Activated T-cell treated with anti-CD3 and anti-CD28 coated beads, Interleukin-2, amount 50 U/mL, for 24 hours (primary cell): ENCODE data around the gene OSBP2.

ENCODE experiments used
- DNase-seq: peaks from one replicate; pipeline ENCODE4 v3.0.0-alpha.2; 2020
- H3K27ac Mint-ChIP-seq: 2 replicates; pipeline ENCODE4 v1.8.0; 2020; ENCODE audit warnings: mild to moderate bottlenecking, mixed read lengths
- H3K27me3 Mint-ChIP-seq: 2 replicates; pipeline ENCODE4 v1.8.0; 2020; ENCODE audit warnings: mixed read lengths
- H3K36me3 Mint-ChIP-seq: 2 replicates; pipeline ENCODE4 v1.8.0; 2020; ENCODE audit warnings: low read depth, mixed read lengths
- H3K4me1 Mint-ChIP-seq: 2 replicates; pipeline ENCODE4 v1.8.0; 2020; ENCODE audit warnings: low read depth, mixed read lengths
- H3K4me3 Mint-ChIP-seq: 2 replicates; pipeline ENCODE4 v1.8.0; 2020; ENCODE audit warnings: mild to moderate bottlenecking, moderate library complexity, mixed read lengths
- H3K9me3 Mint-ChIP-seq: 2 replicates; pipeline ENCODE4 v1.8.0; 2020; ENCODE audit warnings: mixed read lengths

Gene OSBP2

DNA sequence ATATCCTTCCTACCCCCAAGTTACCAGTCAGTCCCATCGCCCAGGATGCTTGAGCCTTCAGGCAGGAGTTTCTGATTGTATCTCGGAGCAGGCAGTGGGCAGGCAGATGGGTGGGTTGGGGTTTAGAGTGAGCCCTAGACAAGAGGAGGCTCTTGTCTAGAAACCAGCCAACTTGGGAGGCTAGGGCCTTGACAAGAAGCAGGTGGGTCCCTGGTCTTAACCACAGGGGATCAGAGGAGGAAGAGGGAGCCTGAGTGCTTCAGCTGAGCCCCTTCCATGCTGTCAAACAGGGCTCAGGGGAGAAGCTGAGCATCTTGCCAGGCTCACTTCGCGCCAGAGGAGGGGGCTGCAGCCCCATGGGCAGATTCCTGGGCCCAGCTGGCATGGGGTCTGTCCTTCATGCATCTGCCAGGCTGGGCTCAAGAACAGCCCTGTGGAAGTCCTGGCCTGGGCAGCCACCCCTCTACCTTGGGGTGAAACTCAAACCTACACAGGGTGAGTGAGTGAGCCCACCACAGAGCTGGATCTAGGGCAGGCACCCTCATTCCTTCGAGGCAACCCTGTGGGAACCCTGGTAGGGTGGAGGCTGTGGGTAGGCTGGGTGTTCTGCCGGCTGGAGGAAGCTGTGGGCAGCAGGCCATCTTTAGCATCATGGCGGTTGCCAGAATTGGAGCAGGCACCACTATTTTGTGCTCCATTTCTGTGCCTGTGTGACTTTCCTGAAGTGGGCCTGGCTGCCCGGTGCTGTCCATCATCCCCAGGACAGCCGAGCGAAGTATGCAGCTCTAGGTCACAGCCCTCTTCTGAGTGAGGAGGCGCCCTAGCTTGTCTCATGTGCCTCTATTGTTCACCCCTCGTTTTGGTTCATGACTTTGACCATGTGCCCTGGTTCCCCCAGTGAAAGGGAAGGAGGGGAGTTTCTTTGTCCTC, 165.8 kb downstream of the OSBP2 start:
- H3K4me3 Mint-ChIP-seq, result no peak overlapping the region
- no peak for DNase-seq
- no peaks in the 10 kb centered on the region for H3K27me3 Mint-ChIP-seq
- H3K36me3 Mint-ChIP-seq, result no peaks in the 10 kb centered on the region
- no peak overlapping the region for H3K27ac Mint-ChIP-seq
- no peaks in the 10 kb centered on the region for H3K4me1 Mint-ChIP-seq
- H3K9me3 Mint-ChIP-seq, result no peaks in the 10 kb centered on the region

DNA sequence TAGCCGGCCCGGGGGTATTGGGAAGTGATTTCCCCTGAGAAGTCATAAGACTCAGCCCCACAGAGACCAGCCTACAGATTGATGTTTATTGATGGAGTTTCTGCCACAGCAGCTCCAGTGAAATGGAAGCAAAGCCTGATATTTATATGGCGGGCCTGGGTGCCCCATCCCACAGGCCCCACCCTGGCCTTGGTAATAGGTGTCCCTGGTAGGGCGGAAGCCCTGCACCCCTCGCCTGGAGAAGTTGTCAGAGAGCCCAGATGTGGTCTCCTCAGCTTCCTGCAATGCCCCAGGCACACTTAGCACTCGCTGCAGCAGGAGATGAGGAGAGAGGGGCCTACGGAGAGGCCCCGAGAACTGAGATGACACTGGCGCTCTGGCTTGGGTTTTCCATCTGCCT, 166.5 kb downstream of the OSBP2 start:
- H3K4me1 Mint-ChIP-seq, result no peaks in the 10 kb centered on the region
- no peak overlapping the region for H3K27ac Mint-ChIP-seq
- no peak for DNase-seq
- H3K4me3 Mint-ChIP-seq, result no peak overlapping the region
- H3K27me3 Mint-ChIP-seq, result no peaks in the 10 kb centered on the region
- no peaks in the 10 kb centered on the region for H3K36me3 Mint-ChIP-seq
- no peaks in the 10 kb centered on the region for H3K9me3 Mint-ChIP-seq

DNA sequence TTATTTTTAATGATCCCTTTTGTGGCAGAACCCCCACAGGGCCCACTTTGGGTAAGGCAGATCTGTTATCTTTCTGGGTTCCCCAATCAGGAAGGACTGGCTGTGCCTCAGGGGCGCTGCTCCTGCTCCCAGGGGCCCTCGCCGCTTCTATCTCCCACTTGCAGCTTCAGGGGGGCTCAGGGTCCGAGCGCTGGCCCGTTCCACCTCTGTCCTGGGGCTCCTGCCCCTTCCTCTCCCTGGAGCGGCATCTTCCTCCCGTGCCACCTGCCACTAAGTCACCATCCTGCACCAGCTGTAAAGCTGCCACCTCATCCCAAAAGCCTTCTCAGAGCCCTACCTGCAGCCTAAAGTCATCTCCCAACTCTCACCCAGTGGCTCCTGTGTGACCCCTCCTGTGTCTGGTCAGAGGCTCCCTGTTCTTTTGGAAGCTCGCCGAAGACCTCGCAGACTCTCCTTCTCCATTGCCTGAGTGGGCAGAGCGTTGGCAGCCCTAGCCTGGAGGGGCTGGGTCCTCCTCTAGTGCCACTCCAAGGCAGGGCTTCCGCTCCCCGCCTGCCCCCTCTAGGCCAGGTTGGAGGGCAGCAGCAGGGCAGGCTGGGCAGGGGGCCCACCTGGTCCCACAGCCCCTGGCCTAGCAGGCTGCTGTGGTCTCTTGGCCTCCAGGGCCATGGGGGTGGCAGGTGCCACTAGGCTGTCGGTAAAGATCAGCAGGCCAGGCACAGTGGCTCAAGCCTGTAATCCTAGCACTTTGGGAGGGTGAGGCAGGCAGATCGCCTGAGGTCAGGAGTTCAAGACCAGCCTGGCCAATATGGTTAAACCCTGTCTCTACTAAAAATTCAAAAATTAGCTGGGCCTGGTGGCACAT, 167.2 kb downstream of the OSBP2 start:
- DNase-seq, result no peak
- Mint-ChIP-seq H3K27me3 (no peaks in the 10 kb centered on the region), H3K4me1 (no peaks in the 10 kb centered on the region), H3K4me3 (no peak overlapping the region), H3K36me3 (no peaks in the 10 kb centered on the region), H3K9me3 (no peaks in the 10 kb centered on the region), H3K27ac (no peak overlapping the region)

DNA sequence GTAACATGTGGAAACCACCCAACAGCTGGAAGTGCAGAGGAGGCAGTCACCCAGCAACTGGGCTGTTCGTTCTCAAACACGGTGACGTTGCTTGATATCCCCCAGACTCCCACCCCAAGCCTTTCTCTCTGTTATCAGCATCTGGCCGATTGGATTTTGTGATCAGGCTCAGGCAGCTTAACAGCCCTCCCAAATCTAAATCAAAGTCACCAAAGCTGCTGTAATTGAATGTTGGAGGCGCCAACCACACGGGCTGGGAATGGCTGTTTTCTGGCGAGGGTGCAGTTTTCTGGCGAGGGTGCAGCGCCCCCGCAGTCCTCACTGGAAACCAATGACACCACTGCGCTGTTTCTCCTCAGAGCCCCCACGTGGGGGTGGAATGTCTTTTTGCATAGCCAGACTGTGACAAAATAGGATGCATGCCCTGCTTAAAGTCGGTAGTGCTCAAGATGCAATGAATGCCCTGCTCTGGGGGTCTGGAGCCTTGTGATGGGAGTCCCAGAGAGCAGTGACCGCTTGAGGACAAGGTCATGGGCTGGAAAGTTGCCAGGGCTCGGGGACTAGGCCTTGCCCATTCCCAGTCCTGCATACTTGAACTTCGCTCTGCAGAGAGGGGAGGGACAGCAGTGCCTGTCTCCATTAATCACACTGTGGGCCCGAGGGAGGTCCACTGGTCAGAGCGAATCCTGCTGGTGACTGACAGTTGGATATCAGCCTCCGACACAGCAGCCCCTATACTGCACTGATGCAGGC, 168.6 kb downstream of the OSBP2 start:
- no peaks in the 10 kb centered on the region for H3K4me1 Mint-ChIP-seq
- peak; percentile 14 for DNase-seq
- H3K4me3 Mint-ChIP-seq, result no peak overlapping the region
- H3K9me3 Mint-ChIP-seq, result no peaks in the 10 kb centered on the region
- H3K27me3 Mint-ChIP-seq, result no peaks in the 10 kb centered on the region
- H3K27ac Mint-ChIP-seq, result no peak overlapping the region
- no peaks in the 10 kb centered on the region for H3K36me3 Mint-ChIP-seq

DNA sequence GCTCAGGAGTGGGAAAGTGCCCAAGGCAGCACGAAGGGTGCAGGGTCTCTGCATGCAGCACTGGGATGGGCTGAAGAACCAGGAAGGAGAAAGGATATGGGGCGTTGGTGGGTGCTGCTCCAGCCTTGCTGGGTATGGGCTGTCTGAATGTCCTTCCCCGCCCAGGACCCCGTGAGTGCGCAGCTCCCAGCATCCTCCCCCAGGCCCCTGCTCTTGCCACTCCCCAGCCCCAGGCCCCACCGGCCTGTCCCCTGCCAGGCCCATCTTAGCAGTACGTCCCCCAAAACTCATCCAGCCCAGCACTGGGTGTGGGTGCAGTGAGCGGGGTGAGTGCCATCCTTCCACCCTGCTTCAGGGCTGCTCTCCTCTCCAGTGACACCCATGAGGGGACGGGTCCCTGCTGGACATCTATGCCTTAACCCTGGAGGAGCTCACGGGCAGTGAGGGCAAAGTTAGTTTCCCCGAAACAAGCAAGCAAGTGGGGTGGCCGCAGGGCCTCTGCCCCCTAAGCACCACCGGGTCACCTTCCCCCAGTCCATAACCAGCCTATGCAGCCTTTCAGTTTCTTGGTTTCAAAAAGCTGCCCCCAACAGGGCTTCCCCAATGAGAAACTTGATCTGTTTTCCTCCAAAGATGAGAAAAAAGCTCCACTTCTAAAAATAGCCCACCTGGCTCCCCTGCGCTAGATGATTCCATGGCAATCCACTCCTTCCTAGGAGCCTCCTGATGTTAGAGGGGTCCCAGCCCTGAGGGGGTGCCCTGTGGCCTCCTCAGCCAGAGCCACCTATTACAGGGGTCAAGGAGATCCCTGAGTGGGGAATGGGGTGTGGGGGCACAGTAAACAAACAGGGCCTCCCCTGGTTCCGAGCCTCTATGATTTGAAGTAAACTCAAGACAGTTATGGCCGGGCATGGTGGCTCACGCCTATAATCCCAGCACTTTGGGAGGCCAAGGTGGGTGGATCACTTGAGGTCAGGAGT, 170.1 kb downstream of the OSBP2 start:
- no peaks in the 10 kb centered on the region for H3K9me3 Mint-ChIP-seq
- H3K4me1 Mint-ChIP-seq, result no peaks in the 10 kb centered on the region
- no peaks in the 10 kb centered on the region for H3K36me3 Mint-ChIP-seq
- no peaks in the 10 kb centered on the region for H3K27me3 Mint-ChIP-seq
- H3K27ac Mint-ChIP-seq, result no peak overlapping the region
- DNase-seq, result peak; percentile 2
- no peak overlapping the region for H3K4me3 Mint-ChIP-seq

DNA sequence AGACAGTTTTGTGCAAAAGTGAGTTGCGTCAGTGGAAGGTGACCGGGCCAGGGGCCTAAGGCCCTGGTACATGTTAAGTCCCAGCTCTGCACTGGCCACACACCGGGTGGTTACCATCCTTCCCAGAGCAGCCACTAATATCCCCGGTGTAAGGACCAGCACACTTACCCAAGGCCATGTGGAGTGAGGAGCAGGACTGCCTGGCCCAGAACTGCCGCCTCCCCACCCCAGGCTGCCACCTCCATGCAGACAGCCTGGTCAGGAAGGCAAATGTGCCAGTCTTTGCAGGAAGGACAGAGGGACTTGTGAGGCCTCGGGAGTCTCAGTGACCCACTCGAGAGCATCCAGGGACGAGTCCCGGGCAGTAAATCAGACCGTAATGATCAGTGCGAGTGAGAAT, 171.0 kb downstream of the OSBP2 start:
- no peaks in the 10 kb centered on the region for H3K4me1 Mint-ChIP-seq
- no peaks in the 10 kb centered on the region for H3K9me3 Mint-ChIP-seq
- no peaks in the 10 kb centered on the region for H3K27me3 Mint-ChIP-seq
- H3K4me3 Mint-ChIP-seq, result no peak overlapping the region
- DNase-seq, result peak; percentile 13
- no peak overlapping the region for H3K27ac Mint-ChIP-seq
- no peaks in the 10 kb centered on the region for H3K36me3 Mint-ChIP-seq

DNA sequence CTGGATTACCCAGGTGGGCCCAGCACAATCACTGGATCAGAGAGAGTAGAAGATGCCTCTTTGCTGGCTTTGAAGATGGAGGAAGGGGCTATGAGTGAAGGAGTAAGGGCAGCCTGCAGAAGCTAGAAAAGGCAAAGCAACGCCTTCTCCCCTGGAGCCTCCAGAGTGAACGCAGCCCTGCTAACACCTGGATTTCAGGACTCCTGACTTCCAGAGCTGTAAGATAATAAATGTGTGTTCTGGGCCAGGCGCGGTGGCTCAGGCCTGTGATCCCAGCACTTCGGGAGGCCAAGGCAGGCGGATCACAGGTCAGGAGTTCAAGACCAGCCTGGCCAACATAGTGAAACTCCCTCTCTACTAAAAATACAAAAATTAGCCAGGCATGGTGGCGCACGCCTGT, 171.5 kb downstream of the OSBP2 start:
- Mint-ChIP-seq H3K9me3 (no peaks in the 10 kb centered on the region), H3K4me1 (no peaks in the 10 kb centered on the region), H3K27ac (no peak overlapping the region), H3K36me3 (no peaks in the 10 kb centered on the region), H3K27me3 (no peaks in the 10 kb centered on the region), H3K4me3 (no peak overlapping the region)
- peak; percentile 11 for DNase-seq

DNA sequence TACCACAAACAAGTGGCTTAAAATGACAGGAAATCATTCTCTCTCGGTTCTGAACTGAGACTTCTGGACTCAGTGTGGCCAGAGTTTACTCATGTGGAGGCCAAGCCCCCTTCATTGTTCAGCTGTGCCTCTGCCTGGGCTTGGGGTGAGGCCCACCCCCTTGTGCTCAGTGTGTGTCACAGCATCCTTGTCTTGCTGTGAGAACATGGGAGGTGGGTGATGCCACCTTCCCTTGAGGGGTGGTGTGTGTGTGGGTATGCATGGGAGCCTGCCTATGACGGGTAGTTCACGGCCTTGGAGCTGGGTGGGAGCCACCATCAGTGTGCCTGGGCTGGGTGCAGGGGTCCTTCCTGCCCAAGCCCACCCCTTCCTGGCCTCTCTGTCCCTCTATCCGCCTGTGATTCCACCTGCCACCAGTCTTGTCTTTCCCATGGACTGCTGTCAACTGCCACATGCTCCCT, 172.2 kb downstream of the OSBP2 start:
- Mint-ChIP-seq H3K36me3 (no peaks in the 10 kb centered on the region), H3K27ac (no peak overlapping the region), H3K27me3 (no peaks in the 10 kb centered on the region), H3K4me1 (no peaks in the 10 kb centered on the region), H3K9me3 (no peaks in the 10 kb centered on the region), H3K4me3 (no peak overlapping the region)
- no peak for DNase-seq

DNA sequence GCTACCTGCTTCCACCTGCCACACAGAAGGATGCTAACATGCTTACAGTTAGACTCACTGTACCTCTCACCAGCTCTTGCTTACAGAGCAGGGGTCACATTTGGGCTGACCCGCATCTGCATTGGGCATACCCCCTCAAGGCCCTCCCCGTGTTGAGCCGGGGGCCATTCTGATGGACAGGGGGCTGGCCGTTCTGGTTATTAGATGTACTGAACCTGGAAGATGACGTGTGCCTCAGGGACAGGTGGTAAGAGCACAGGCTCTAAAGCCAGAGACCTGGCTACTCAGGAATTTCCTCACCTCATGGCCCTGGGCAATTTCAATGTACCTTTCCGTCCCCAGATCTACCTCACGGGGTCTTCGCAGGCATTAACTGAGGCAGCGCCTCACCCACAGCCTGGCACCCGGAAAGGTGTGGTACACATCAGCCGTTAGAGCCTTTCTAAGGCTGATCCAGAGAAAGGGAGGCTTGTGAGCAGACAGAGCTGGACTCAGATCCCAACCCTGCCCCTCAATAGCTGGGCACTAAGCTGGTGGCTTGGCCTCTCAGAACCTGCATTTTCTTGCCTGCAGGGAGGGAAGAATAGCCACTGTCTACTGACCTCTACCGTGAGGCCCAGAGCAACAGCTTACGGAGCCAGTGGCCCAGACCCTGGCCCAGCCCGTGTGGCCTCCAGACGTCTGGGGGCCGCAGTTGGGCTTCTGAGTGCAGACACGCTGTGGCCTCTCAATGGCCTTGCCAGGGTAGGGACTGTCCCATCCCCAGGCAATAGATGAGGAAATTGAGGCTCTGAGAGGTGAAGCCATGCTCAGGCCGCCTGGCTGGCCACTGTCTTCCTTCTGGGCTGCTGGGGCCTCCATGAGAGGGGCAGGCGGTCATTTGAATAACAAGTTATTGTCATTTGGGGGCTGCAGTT, 173.3 kb downstream of the OSBP2 start:
- no peak overlapping the region for H3K4me3 Mint-ChIP-seq

DNA sequence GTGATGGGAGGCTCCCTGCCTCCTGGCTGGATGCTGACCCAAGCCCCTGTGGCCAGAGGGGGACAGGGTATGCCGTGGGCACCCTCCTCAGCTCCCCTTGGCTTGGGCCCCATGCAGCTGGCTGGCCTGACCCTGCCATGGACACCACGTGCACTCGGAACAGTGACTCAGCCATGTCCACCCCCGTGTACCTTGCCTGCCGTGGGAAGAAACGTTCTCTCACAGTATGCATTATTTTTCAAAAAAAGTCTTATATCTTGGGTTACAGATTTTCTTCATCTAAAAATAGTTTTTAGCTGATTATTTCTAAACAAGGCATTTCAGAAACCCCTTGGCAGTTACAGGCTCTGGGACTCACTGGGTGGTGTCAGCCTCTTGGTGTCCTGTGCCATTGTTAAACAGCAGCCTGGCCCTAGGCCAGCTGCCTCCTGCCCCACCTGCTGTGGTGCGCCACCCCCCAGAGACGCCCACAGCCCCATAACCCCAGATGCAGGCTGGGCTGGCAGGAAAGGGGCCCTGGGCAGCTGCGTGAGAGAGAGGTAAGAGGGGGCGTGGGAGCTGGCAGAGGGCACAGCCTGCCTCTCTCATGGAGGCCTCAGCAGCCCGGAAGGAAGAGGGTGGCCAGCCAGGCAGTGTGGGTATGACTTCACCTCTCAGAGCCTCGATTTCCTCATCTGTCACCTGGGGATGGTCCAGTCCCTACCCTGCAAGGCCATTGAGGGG, 174.2 kb downstream of the OSBP2 start:
- Mint-ChIP-seq H3K36me3 (no peaks in the 10 kb centered on the region), H3K27ac (no peak overlapping the region), H3K9me3 (no peaks in the 10 kb centered on the region), H3K4me3 (no peak overlapping the region), H3K4me1 (no peaks in the 10 kb centered on the region), H3K27me3 (no peaks in the 10 kb centered on the region)
- no peak for DNase-seq

More for the DNA sequence above, 173.3 kb downstream of the OSBP2 start:
- Mint-ChIP-seq H3K4me1 (no peaks in the 10 kb centered on the region), H3K9me3 (no peaks in the 10 kb centered on the region), H3K36me3 (no peaks in the 10 kb centered on the region), H3K27ac (no peak overlapping the region), H3K27me3 (no peaks in the 10 kb centered on the region)
- no peak for DNase-seq

DNA sequence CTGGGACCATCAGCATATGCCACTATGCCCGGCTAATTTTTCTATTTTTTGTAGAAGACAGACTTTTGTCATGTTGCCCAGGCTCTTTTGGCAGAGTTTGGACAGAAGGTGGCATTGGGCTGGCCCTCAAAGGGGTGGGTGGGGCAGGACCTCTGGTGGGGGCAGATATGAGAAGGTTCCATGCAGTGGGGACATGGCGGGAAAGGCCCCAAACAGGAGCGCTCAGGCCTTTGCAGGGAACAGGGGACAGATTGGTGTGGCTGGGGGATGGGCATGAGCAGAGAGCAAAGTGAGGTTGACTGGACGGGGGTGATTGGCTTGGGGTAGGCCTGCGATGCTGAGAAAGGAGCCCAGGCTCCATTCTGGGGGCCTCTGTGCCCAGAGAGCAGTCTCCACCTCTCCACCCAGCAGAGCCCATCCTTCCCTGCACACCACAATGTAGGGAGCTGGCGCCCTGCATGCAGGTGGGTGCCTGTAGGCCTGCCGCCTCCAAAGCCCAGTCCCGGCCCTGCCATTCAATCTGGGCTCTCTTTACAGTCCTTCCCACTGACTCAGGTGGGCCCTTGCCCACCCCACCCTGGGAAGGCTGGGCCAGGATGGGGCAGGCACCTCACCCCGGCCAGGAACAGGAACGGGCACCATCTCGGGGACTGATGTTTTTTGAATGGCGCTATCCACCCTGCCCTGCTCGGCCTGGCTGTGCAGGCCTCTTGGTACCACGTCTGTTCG, 175.2 kb downstream of the OSBP2 start:
- Mint-ChIP-seq H3K9me3 (no peaks in the 10 kb centered on the region), H3K27me3 (no peaks in the 10 kb centered on the region), H3K4me3 (no peak overlapping the region), H3K36me3 (no peaks in the 10 kb centered on the region), H3K27ac (no peak overlapping the region), H3K4me1 (no peaks in the 10 kb centered on the region)
- no peak for DNase-seq
